GM23338 (cell line): ENCODE data around the gene CFI. TPM values are rescaled to one million over a fixed set of nuclear protein-coding genes. Genes with fewer than 3 reads are reported as not detected.

ENCODE experiments used
- ATAC-seq: fragments of 200-7000 bp; cut with Tn5 transposase; 3 replicates; pipeline ENCODE4 v1.9.1; 2020
- DNase-seq: peaks from one replicate; pipeline ENCODE4 v3.0.0-alpha.2; 2015; ENCODE audit warnings: low spot score
- H2AFZ ChIP-seq: fragments of 200-600 bp; sonication (generic); 2 replicates; pipeline ENCODE4 v1.8.0; 2016; ENCODE audit warnings: antibody characterized with exemption, mild to moderate bottlenecking, moderate library complexity
- H3F3A ChIP-seq: fragments of 200-600 bp; sonication (generic); replicated peaks from 2 replicates; pipeline ENCODE4 v1.8.0; 2017; ENCODE audit warnings: antibody characterized with exemption, mixed run types, low read depth
- H3K27ac ChIP-seq: fragments of 200-600 bp; sonication (generic); 2 replicates; pipeline ENCODE4 v1.6.1; 2016; ENCODE audit warnings: low read depth
- H3K27me3 ChIP-seq: fragments of 200-600 bp; sonication (generic); 2 replicates; pipeline ENCODE4 v1.8.0; 2016; ENCODE audit warnings: mild to moderate bottlenecking, mixed run types, moderate library complexity; ENCODE audit not compliant: insufficient read depth
- H3K36me3 ChIP-seq: fragments of 200-600 bp; sonication (generic); 2 replicates; pipeline ENCODE4 v1.8.0; 2016; ENCODE audit warnings: mild to moderate bottlenecking; ENCODE audit not compliant: insufficient read depth
- H3K4me1 ChIP-seq: fragments of 200-600 bp; sonication (generic); 2 replicates; pipeline ENCODE4 v1.8.0; 2016; ENCODE audit warnings: mild to moderate bottlenecking, moderate library complexity; ENCODE audit not compliant: insufficient read depth
- H3K4me2 ChIP-seq: fragments of 200-600 bp; sonication (generic); 2 replicates; pipeline ENCODE4 v1.7.1; 2017; ENCODE audit warnings: mixed run types
- H3K4me3 ChIP-seq: fragments of 200-600 bp; sonication (generic); 2 replicates; pipeline ENCODE4 v1.6.1; 2016; ENCODE audit warnings: mixed run types
- H3K79me2 ChIP-seq: fragments of 200-600 bp; sonication (generic); replicated peaks from 2 replicates; pipeline ENCODE4 v1.8.0; 2017; ENCODE audit warnings: mild to moderate bottlenecking; ENCODE audit not compliant: insufficient read depth
- H3K9me2 ChIP-seq: fragments of 200-600 bp; sonication (generic); 2 replicates; pipeline ENCODE4 v1.8.0; 2017; ENCODE audit not compliant: insufficient read depth
- H4K20me1 ChIP-seq: fragments of 200-600 bp; sonication (generic); replicated peaks from 2 replicates; pipeline ENCODE4 v1.8.0; 2017; ENCODE audit warnings: mild to moderate bottlenecking; ENCODE audit not compliant: insufficient read depth
- H3K27ac Mint-ChIP-seq: 2 replicates; pipeline ENCODE4 v1.8.0; 2020; ENCODE audit warnings: inconsistent platforms, mild to moderate bottlenecking, moderate library complexity, mixed read lengths
- H3K27me3 Mint-ChIP-seq: 3 replicates; pipeline ENCODE4 v1.8.0; 2022; ENCODE audit warnings: low read depth, mild to moderate bottlenecking, moderate library complexity, mixed read lengths, inconsistent platforms; ENCODE audit not compliant: insufficient read depth, poor library complexity
- H3K36me3 Mint-ChIP-seq: 3 replicates; pipeline ENCODE4 v1.8.0; 2021; ENCODE audit warnings: low read depth, mild to moderate bottlenecking, inconsistent platforms, moderate library complexity, mixed read lengths
- H3K4me1 Mint-ChIP-seq: 3 replicates; pipeline ENCODE4 v1.8.0; 2020; ENCODE audit warnings: mild to moderate bottlenecking, inconsistent platforms, mixed read lengths
- H3K4me3 Mint-ChIP-seq: 3 replicates; pipeline ENCODE4 v1.8.0; 2021; ENCODE audit warnings: moderate library complexity, mild to moderate bottlenecking, inconsistent platforms, mixed read lengths
- H3K9me3 Mint-ChIP-seq: 3 replicates; pipeline ENCODE4 v1.8.0; 2020; ENCODE audit warnings: moderate library complexity, mild to moderate bottlenecking, inconsistent platforms, mixed read lengths
- CREB1 ChIP-seq: fragments of 250-450 bp; sonication (Bioruptor Pico); IDR thresholded peaks from 2 replicates; pipeline ENCODE4 v1.5.0; 2020; ENCODE audit warnings: low read depth, mild to moderate bottlenecking, moderate library complexity
- EZH2phosphoT487 ChIP-seq: fragments of 200-600 bp; sonication (generic); IDR thresholded peaks from one replicate; pipeline ENCODE4 v1.8.1; 2018; ENCODE audit warnings: antibody characterized with exemption; ENCODE audit not compliant: unreplicated experiment
- POLR2AphosphoS5 ChIP-seq: IDR thresholded peaks from 2 replicates; pipeline ENCODE4 v1.6.1; 2016; ENCODE audit warnings: antibody characterized with exemption, low read depth
- STAT1 ChIP-seq: IDR thresholded peaks from one replicate; pipeline ENCODE4 v1.6.1; 2016; ENCODE audit warnings: antibody characterized with exemption; ENCODE audit not compliant: unreplicated experiment
- ZNF114 ChIP-seq: fragments of 250-450 bp; sonication (Bioruptor Pico); IDR thresholded peaks from 2 replicates; pipeline ENCODE4 v1.5.0; 2020; ENCODE audit warnings: mild to moderate bottlenecking, moderate library complexity
- ZNF331 ChIP-seq: fragments of 250-450 bp; sonication (Bioruptor Pico); IDR thresholded peaks from 2 replicates; pipeline ENCODE4 v1.5.0; 2020; ENCODE audit warnings: low read depth, mild to moderate bottlenecking, moderate library complexity
- polyA plus RNA-seq: library from polyadenylated mRNA; unstranded; fragments of >200 nt; fragmentation: Nextera tagmentation; extraction: Ambion mirVana; gene quantifications from 2 replicates; pipeline ENCODE4 v1.2.1, GENCODE V29; 2016
- total RNA-seq: library from RNA; depleted of rRNA; stranded (reverse); fragments of >200 nt; shearing (Covaris generic); gene quantifications from 2 replicates; pipeline ENCODE4 v1.2.3, GENCODE V29; 2014
- TF ChIP-seq, protein P1 (sequence below): IDR thresholded peaks from 2 replicates; pipeline ENCODE4 v1.6.1; 2016; ENCODE audit warnings: antibody characterized with exemption
- TF ChIP-seq, protein P2 (sequence below), 2 experiments: fragments of 200-600 bp in 1 of 2; sonication (generic) in 1 of 2; conservative IDR thresholded peaks; 2 replicates each; pipeline versions ENCODE4 v1.5.1 to v1.6.1; 2016 to 2017; ENCODE audit warnings: antibody characterized with exemption in 2 of 2, low read depth in 2 of 2, mild to moderate bottlenecking in 2 of 2, moderate library complexity in 1 of 2
- TF ChIP-seq, protein P3 (sequence below): IDR thresholded peaks from one replicate; pipeline ENCODE4 v1.6.1; 2018; ENCODE audit warnings: antibody characterized with exemption; ENCODE audit not compliant: unreplicated experiment

The CFI gene
- total and polyA plus RNA-seq, 2 experiments from 2014 or later = not detected

DNA sequence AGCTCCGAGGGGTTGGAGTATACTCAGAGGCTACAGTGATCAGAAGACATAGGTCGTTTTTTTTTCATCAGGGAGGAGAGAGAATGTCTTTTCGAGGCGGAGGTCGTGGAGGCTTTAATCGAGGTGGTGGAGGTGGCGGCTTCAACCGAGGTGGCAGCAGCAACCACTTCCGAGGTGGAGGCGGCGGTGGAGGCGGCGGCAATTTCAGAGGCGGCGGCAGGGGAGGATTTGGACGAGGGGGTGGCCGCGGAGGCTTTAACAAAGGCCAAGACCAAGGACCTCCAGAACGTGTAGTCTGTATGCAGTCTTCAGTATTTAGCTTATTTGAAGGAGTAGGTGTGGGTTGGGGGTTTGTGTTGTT is 14.3 kb upstream of the CFI start:
- H3K4me2 ChIP-seq = peak overlapping the region; percentile 98
- ATAC-seq (peak; percentile 10), DNase-seq (peak; percentile 21)
- H2AFZ ChIP-seq = peak overlapping the region; percentile 70; the same call in 1 of the 2 replicates
- no peaks in the 10 kb centered on the region; the same call in 2 of the 3 replicates for H3K9me3 Mint-ChIP-seq
- peaks cover 17% of the 10 kb centered on the region; the same call in 1 of the 2 replicates for H3K36me3 ChIP-seq
- no peak for TF ChIP-seq STAT1
- H3K27ac Mint-ChIP-seq = peak overlapping the region; percentile 99
- peaks cover 7% of the 10 kb centered on the region; the same call in 1 of the 2 replicates for H4K20me1 ChIP-seq
- H3K79me2 ChIP-seq = peaks cover 56% of the 10 kb centered on the region
- H3K27me3 Mint-ChIP-seq = peaks cover 23% of the 10 kb centered on the region
- H3K4me3 Mint-ChIP-seq = peak overlapping the region; percentile 100
- peaks cover 49% of the 10 kb centered on the region for H3K36me3 Mint-ChIP-seq
- H3K4me1 ChIP-seq = peaks cover 11% of the 10 kb centered on the region; the same call in 1 of the 2 replicates
- H3K27ac ChIP-seq = peak overlapping the region; percentile 69; the same call in 1 of the 2 replicates
- 0 out of 2 replicates have a peak, but pooled peaks cover 6% of the 10 kb centered on the region for H3F3A ChIP-seq
- peaks cover 19% of the 10 kb centered on the region for H3K4me1 Mint-ChIP-seq
- no peaks in the 10 kb centered on the region for H3K9me2 ChIP-seq
- H3K27me3 ChIP-seq = no peaks in the 10 kb centered on the region
- peak overlapping the region; percentile 62 for H3K4me3 ChIP-seq

DNA sequence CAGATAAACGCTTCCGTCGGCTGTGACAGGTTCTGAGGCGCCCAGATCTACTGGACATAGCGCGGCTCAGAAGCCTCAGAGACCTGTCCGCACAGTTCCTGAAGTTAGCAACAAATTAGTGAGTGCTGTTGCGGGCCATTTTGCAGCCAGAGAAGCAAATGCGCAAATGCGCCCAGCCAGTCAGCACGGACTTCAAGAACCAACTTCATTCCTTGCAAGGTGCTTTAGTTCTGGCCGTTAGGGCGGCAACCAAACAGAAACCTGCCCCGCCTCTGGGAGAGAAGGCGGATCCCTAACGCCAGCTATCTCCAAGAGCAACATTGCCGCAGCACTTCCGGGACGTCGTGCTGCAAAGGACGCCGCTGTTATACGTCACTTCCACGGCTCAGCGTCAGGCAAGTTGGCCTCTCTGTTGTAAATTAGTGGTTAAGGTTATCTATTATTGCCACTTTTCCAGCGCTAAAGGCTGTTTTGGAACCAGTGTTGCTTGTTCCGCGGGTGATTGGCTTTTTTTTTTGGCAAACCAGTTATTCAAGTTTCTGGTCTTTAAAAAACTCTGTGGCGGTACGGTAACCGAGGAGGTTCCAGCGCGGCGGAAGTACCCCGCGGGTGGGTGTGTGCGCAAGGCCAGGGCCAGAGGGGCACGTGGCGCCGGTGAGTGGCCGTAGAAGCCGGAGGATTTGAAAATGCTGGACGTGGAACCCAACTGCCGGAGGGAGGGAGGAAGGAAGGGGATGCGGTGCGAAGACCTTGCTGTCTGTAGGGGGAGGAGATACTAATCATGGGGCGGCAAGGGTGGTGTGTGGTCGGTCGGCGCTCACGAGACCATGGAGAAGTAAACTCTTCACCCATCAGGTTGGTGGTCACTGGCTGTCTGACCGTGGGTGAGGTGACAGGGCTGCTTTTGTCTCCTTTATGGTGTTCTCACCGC is 13.6 kb upstream of the CFI start, which contains the start of gene GAR1:
GAR1 (plus strand) TSS at position 612 of the 931 bp plus-strand sequence. CDS start 403 bp downstream, outside the sequence.
- Mint-ChIP-seq H3K36me3 (peaks cover 45% of the 10 kb centered on the region), H3K4me1 (peaks cover 25% of the 10 kb centered on the region), H3K27ac (peak within 1 kb of the TSS; percentile 99), H3K9me3 (no peaks in the 10 kb centered on the region; the same call in 2 of the 3 replicates), H3K27me3 (peaks cover 23% of the 10 kb centered on the region), H3K4me3 (peak within 1 kb of the TSS; percentile 100)
- ATAC-seq = peak; percentile 95
- Histone ChIP-seq H3K4me1 (peaks cover 17% of the 10 kb centered on the region), H3K27me3 (no peaks in the 10 kb centered on the region), H3K27ac (peak within 1 kb of the TSS; percentile 69), H3K9me2 (no peaks in the 10 kb centered on the region), H3F3A (0 out of 2 replicates have a peak, but pooled peaks cover 6% of the 10 kb centered on the region), H3K4me2 (peak within 1 kb of the TSS; percentile 98), H3K36me3 (peaks cover 17% of the 10 kb centered on the region; the same call in 1 of the 2 replicates), H3K79me2 (peaks cover 50% of the 10 kb centered on the region), H3K4me3 (peak within 1 kb of the TSS; percentile 62), H4K20me1 (peaks cover 7% of the 10 kb centered on the region; the same call in 1 of the 2 replicates), H2AFZ (peak within 1 kb of the TSS; percentile 70)
- TF ChIP-seq CREB1 (CRISPR knock-in tag) (peak; percentile 95), ZNF331 (CRISPR knock-in tag) (no peak), POLR2AphosphoS5 (peak; percentile 81)
- TF ChIP-seq, protein P1, sequence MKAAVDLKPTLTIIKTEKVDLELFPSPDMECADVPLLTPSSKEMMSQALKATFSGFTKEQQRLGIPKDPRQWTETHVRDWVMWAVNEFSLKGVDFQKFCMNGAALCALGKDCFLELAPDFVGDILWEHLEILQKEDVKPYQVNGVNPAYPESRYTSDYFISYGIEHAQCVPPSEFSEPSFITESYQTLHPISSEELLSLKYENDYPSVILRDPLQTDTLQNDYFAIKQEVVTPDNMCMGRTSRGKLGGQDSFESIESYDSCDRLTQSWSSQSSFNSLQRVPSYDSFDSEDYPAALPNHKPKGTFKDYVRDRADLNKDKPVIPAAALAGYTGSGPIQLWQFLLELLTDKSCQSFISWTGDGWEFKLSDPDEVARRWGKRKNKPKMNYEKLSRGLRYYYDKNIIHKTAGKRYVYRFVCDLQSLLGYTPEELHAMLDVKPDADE = peak; percentile 71
- peak; percentile 98 for DNase-seq

DNA sequence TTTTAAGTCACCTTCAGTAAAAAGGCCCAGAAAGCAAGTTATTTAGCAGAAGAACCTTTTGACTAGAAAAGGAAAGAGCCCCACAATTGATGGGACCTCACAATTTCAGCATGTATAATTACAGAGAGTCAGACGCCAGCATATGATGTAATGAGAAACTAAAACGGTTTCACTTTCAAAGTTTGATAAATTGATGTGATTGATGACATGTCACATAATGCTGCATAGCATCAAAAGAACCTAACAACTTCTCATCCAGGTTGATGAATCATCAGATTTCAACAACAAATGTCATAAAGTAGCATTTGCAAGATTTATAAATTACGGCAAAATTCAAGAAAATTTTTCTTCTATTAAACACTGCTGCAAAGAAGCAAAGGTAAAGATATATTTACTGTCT is 9.9 kb upstream of the CFI start:
- Histone ChIP-seq H3K4me2 (no peak overlapping the region), H3F3A (0 out of 2 replicates have a peak, but pooled peaks cover 6% of the 10 kb centered on the region), H3K27ac (no peak overlapping the region), H3K4me1 (peaks cover 19% of the 10 kb centered on the region), H4K20me1 (no peaks in the 10 kb centered on the region), H3K79me2 (peaks cover 13% of the 10 kb centered on the region), H2AFZ (no peak overlapping the region), H3K36me3 (no peaks in the 10 kb centered on the region), H3K27me3 (no peaks in the 10 kb centered on the region), H3K9me2 (no peaks in the 10 kb centered on the region), H3K4me3 (no peak overlapping the region)
- Mint-ChIP-seq H3K4me1 (peaks cover 24% of the 10 kb centered on the region), H3K27me3 (peaks cover 17% of the 10 kb centered on the region), H3K27ac (no peak overlapping the region), H3K4me3 (no peak overlapping the region), H3K9me3 (no peaks in the 10 kb centered on the region; the same call in 2 of the 3 replicates), H3K36me3 (peaks cover 10% of the 10 kb centered on the region)
- DNase-seq (no peak), ATAC-seq (no peak)
- TF ChIP-seq, protein P1 = no peak
- TF ChIP-seq, protein P2, sequence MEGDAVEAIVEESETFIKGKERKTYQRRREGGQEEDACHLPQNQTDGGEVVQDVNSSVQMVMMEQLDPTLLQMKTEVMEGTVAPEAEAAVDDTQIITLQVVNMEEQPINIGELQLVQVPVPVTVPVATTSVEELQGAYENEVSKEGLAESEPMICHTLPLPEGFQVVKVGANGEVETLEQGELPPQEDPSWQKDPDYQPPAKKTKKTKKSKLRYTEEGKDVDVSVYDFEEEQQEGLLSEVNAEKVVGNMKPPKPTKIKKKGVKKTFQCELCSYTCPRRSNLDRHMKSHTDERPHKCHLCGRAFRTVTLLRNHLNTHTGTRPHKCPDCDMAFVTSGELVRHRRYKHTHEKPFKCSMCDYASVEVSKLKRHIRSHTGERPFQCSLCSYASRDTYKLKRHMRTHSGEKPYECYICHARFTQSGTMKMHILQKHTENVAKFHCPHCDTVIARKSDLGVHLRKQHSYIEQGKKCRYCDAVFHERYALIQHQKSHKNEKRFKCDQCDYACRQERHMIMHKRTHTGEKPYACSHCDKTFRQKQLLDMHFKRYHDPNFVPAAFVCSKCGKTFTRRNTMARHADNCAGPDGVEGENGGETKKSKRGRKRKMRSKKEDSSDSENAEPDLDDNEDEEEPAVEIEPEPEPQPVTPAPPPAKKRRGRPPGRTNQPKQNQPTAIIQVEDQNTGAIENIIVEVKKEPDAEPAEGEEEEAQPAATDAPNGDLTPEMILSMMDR (conservative IDR thresholded peaks at IDR 0.05; ENCODE audit: low read depth in 2 of 2) = no peak
- TF ChIP-seq EZH2phosphoT487 = no peak
- TF ChIP-seq, protein P3, sequence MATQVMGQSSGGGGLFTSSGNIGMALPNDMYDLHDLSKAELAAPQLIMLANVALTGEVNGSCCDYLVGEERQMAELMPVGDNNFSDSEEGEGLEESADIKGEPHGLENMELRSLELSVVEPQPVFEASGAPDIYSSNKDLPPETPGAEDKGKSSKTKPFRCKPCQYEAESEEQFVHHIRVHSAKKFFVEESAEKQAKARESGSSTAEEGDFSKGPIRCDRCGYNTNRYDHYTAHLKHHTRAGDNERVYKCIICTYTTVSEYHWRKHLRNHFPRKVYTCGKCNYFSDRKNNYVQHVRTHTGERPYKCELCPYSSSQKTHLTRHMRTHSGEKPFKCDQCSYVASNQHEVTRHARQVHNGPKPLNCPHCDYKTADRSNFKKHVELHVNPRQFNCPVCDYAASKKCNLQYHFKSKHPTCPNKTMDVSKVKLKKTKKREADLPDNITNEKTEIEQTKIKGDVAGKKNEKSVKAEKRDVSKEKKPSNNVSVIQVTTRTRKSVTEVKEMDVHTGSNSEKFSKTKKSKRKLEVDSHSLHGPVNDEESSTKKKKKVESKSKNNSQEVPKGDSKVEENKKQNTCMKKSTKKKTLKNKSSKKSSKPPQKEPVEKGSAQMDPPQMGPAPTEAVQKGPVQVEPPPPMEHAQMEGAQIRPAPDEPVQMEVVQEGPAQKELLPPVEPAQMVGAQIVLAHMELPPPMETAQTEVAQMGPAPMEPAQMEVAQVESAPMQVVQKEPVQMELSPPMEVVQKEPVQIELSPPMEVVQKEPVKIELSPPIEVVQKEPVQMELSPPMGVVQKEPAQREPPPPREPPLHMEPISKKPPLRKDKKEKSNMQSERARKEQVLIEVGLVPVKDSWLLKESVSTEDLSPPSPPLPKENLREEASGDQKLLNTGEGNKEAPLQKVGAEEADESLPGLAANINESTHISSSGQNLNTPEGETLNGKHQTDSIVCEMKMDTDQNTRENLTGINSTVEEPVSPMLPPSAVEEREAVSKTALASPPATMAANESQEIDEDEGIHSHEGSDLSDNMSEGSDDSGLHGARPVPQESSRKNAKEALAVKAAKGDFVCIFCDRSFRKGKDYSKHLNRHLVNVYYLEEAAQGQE = no peak
- TF ChIP-seq ZNF114 (CRISPR knock-in tag) = no peak
